Stomach (tissue), 4 donors: ENCODE data around the gene ENOPH1.

Source experiments
- CTCF ChIP-seq, 7 experiments: fragments of 450-650 bp in 4 of 7; fragments of 200-600 bp in 3 of 7; sonication (generic) in 3 of 7; IDR thresholded peaks; one replicate each; pipeline ENCODE4 v1.5.1; 2016 to 2019; ENCODE audit warnings: antibody characterized with exemption in 7 of 7, control low read depth in 2 of 7, mild to moderate bottlenecking in 1 of 7
- POLR2A ChIP-seq, 4 donors: fragments of 450-650 bp; IDR thresholded peaks; one replicate each; pipeline ENCODE4 v1.6.1; 2016; ENCODE audit warnings: antibody characterized with exemption in 4 of 4, control low read depth in 2 of 4, mild to moderate bottlenecking in 1 of 4, moderate library complexity in 1 of 4

DNA sequence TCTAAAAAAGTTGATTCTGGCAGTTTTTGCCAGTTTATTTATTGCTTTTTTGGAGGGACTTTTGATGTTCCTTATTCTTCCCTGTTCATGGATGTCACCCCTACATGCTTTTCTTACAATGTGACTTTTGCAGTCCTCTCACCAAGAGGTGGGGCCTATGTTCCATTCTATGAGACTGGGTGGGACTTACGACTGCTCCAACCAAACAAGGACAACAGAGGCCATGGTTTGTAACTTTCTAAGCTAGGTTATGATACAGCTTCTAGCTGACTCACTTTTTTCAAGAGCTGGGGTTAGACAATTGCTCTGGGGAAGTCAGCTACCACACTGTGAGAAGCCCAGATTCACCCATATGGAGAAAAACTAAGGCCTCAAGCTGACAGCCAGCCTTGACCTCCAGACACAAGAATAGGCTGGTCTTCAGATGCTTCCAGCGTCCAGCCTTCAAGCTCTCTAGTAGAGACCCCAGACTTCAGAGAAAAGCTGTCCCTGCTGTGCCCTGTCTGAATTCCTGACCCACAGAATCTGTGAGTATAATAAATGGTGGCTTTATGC is 39.5 kb downstream of the ENOPH1 start:
- TF ChIP-seq CTCF (IDR thresholded peaks at IDR 0.05): no peak
- TF ChIP-seq POLR2A (IDR thresholded peaks at IDR 0.05): no peak
